ENCODE data around the gene OXNAD1. TPM values are rescaled to one million over a fixed set of nuclear protein-coding genes. Genes with fewer than 3 reads are reported as not detected.

Gene OXNAD1
- total RNA-seq, 1 experiment from 2014 or later = 18.5 TPM

GRCh38 chr3:16316847-16317560 is 52.0 kb downstream of the OXNAD1 start:
- ChIA-PET CTCF (no interaction called here), POLR2A (ENCODE audit: unreplicated experiment) (no interaction called here)
- BruUV-seq (replicated peaks) = no TSS peak
- Histone ChIP-seq H4K20me1 (ENCODE audit: insufficient read depth) (peaks cover 3% of the 10 kb centered on the region; the same call in 1 of the 2 replicates), H3K4me1 (replicated peaks; ENCODE audit: insufficient read depth) (no peaks in the 10 kb centered on the region), H3K9me2 (ENCODE audit: insufficient read depth) (no peaks in the 10 kb centered on the region), H3K27me3 (ENCODE audit: insufficient read depth, low read depth) (no peaks in the 10 kb centered on the region), H3K9me3 (ENCODE audit: insufficient read depth, low read depth) (no peaks in the 10 kb centered on the region), H2AFZ (no peak overlapping the region), H3K4me3 (no peak overlapping the region), H3K27ac (no peak overlapping the region), H3K4me2 (no peak overlapping the region), H3F3A (ENCODE audit: insufficient read depth, low read depth) (no peaks in the 10 kb centered on the region), H3K36me3 (ENCODE audit: low read depth) (0 out of 2 replicates have a peak, but pooled peaks cover 6% of the 10 kb centered on the region), H3K79me2 (ENCODE audit: low read depth) (no peaks in the 10 kb centered on the region)
- TF ChIP-seq CTCF (conservative IDR thresholded peaks at IDR 0.05) = no peak
- no peak for TF ChIP-seq EZH2 (IDR thresholded peaks at IDR 0.05; ENCODE audit: low read depth)
- DNase-seq = no peak
- intact Hi-C loops (cut with micrococcal nuclease; ENCODE audit: unreplicated experiment) = no loop called here

GRCh38 chr3:16317561-16317945 is 52.5 kb downstream of the OXNAD1 start:
- H3K4me1 ChIP-seq (replicated peaks; ENCODE audit: insufficient read depth) = no peaks in the 10 kb centered on the region
- H3K4me3 ChIP-seq = no peak overlapping the region
- H3K27me3 ChIP-seq (ENCODE audit: insufficient read depth, low read depth) = no peaks in the 10 kb centered on the region
- H2AFZ ChIP-seq = no peak overlapping the region
- TF ChIP-seq CTCF (conservative IDR thresholded peaks at IDR 0.05) (no peak), EZH2 (IDR thresholded peaks at IDR 0.05; ENCODE audit: low read depth) (no peak)
- no TSS peak for BruUV-seq (replicated peaks)
- no peak for DNase-seq
- peaks cover under 1% of the 10 kb centered on the region; the same call in 1 of the 2 replicates for H4K20me1 ChIP-seq (ENCODE audit: insufficient read depth)
- CTCF ChIA-PET = no interaction called here
- no peak overlapping the region for H3K27ac ChIP-seq
- 0 out of 2 replicates have a peak, but pooled peaks cover 6% of the 10 kb centered on the region for H3K36me3 ChIP-seq (ENCODE audit: low read depth)
- H3K9me2 ChIP-seq (ENCODE audit: insufficient read depth) = no peaks in the 10 kb centered on the region
- H3K4me2 ChIP-seq = no peak overlapping the region
- POLR2A ChIA-PET (ENCODE audit: unreplicated experiment) = no interaction called here
- H3F3A ChIP-seq (ENCODE audit: insufficient read depth, low read depth) = no peaks in the 10 kb centered on the region
- intact Hi-C loops (cut with micrococcal nuclease; ENCODE audit: unreplicated experiment) = no loop called here
- H3K9me3 ChIP-seq (ENCODE audit: insufficient read depth, low read depth) = no peaks in the 10 kb centered on the region
- H3K79me2 ChIP-seq (ENCODE audit: low read depth) = no peaks in the 10 kb centered on the region

GRCh38 chr3:16318176-16318575 is 53.2 kb downstream of the OXNAD1 start:
- no peaks in the 10 kb centered on the region for H3K4me1 ChIP-seq (replicated peaks; ENCODE audit: insufficient read depth)
- H3F3A ChIP-seq (ENCODE audit: insufficient read depth, low read depth) = no peaks in the 10 kb centered on the region
- CTCF ChIA-PET = interaction anchor here (0.6 kb wide), 1 partner anchor 645 kb away, joined by 3 read pairs; no protein-coding TSS in a partner anchor
- H3K27ac ChIP-seq = no peak overlapping the region
- H3K4me2 ChIP-seq = no peak overlapping the region
- H4K20me1 ChIP-seq (ENCODE audit: insufficient read depth) = no peaks in the 10 kb centered on the region
- no peaks in the 10 kb centered on the region for H3K9me2 ChIP-seq (ENCODE audit: insufficient read depth)
- POLR2A ChIA-PET (ENCODE audit: unreplicated experiment) = no interaction called here
- H3K4me3 ChIP-seq = no peak overlapping the region
- no TSS peak for BruUV-seq (replicated peaks)
- H3K27me3 ChIP-seq (ENCODE audit: insufficient read depth, low read depth) = no peaks in the 10 kb centered on the region
- DNase-seq = no peak
- H3K79me2 ChIP-seq (ENCODE audit: low read depth) = no peaks in the 10 kb centered on the region
- no peak for TF ChIP-seq CTCF (conservative IDR thresholded peaks at IDR 0.05)
- H3K9me3 ChIP-seq (ENCODE audit: insufficient read depth, low read depth) = no peaks in the 10 kb centered on the region
- 0 out of 2 replicates have a peak, but pooled peaks cover 6% of the 10 kb centered on the region for H3K36me3 ChIP-seq (ENCODE audit: low read depth)
- no peak overlapping the region for H2AFZ ChIP-seq
- intact Hi-C loops (cut with micrococcal nuclease; ENCODE audit: unreplicated experiment) = no loop called here
